ENCODE measurements around the gene INSIG2. TPM values are rescaled to one million over a fixed set of nuclear protein-coding genes. Genes with fewer than 3 reads are reported as not detected.

The INSIG2 gene
- total and polyA plus RNA-seq, 9 of the 15 experiments (the other 6 are each of a cell fraction or from before 2014, with no cell fraction given): 1.5 to 34.2 (median 6.4) TPM

GRCh38 chr2:118088051-118089024 lies at the start of gene INSIG2 (continued):
- TF ChIP-seq, protein P1, sequence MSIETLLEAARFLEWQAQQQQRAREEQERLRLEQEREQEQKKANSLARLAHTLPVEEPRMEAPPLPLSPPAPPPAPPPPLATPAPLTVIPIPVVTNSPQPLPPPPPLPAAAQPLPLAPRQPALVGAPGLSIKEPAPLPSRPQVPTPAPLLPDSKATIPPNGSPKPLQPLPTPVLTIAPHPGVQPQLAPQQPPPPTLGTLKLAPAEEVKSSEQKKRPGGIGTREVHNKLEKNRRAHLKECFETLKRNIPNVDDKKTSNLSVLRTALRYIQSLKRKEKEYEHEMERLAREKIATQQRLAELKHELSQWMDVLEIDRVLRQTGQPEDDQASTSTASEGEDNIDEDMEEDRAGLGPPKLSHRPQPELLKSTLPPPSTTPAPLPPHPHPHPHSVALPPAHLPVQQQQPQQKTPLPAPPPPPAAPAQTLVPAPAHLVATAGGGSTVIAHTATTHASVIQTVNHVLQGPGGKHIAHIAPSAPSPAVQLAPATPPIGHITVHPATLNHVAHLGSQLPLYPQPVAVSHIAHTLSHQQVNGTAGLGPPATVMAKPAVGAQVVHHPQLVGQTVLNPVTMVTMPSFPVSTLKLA (conservative IDR thresholded peaks at IDR 0.05): peak; percentile 5 to 66; a peak in 3 of 4 replicates
- TF ChIP-seq E2F3 (CRISPR knock-in tag; IDR thresholded peaks at IDR 0.05) (no peak), RCOR1 (IDR thresholded peaks at IDR 0.05; ENCODE audit: borderline replicate concordance in 1 of 2, low read depth in 2 of 2, low read length in 2 of 2) (peak in 1 of 2 experiments; percentile 52; a peak in 2 of 4 replicates), ARNT (IDR thresholded peaks at IDR 0.05) (no peak), ZNF232 (CRISPR knock-in tag; IDR thresholded peaks at IDR 0.05) (no peak), NUFIP1 (IDR thresholded peaks at IDR 0.05; ENCODE audit: partially characterized antibody) (no peak), ZNF830 (CRISPR knock-in tag; IDR thresholded peaks at IDR 0.05) (no peak), TSC22D4 (tag; IDR thresholded peaks at IDR 0.05) (no peak), YBX1 (IDR thresholded peaks at IDR 0.05) (no peak), ZNF197 (CRISPR knock-in tag; IDR thresholded peaks at IDR 0.05; ENCODE audit: low read depth) (no peak), ZNF282 (CRISPR knock-in tag; IDR thresholded peaks at IDR 0.05) (no peak), MAFF (IDR thresholded peaks at IDR 0.05; ENCODE audit: low read length) (no peak), TAF1 (IDR thresholded peaks at IDR 0.05; ENCODE audit: control insufficient read depth, extremely low read depth, insufficient read depth, low read length, severe bottlenecking) (peak; percentile 21), NFIX (CRISPR knock-in tag; IDR thresholded peaks at IDR 0.05; ENCODE audit: low read depth) (no peak), FOXA3 (CRISPR knock-in tag; conservative IDR thresholded peaks at IDR 0.05 in 1 of 2, IDR thresholded peaks at IDR 0.05 in 1 of 2) (peak in 1 of 2 experiments; percentile 72; a peak in 2 of 4 replicates), ZKSCAN1 (IDR thresholded peaks at IDR 0.05; ENCODE audit: low read depth, low read length) (no peak), KAT7 (CRISPR knock-in tag; IDR thresholded peaks at IDR 0.05; ENCODE audit: borderline replicate concordance) (no peak), MECOM (CRISPR knock-in tag; IDR thresholded peaks at IDR 0.05) (no peak)
- TF ChIP-seq, protein P2, sequence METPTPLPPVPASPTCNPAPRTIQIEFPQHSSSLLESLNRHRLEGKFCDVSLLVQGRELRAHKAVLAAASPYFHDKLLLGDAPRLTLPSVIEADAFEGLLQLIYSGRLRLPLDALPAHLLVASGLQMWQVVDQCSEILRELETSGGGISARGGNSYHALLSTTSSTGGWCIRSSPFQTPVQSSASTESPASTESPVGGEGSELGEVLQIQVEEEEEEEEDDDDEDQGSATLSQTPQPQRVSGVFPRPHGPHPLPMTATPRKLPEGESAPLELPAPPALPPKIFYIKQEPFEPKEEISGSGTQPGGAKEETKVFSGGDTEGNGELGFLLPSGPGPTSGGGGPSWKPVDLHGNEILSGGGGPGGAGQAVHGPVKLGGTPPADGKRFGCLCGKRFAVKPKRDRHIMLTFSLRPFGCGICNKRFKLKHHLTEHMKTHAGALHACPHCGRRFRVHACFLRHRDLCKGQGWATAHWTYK (CRISPR knock-in tag; IDR thresholded peaks at IDR 0.05): no peak
- TF ChIP-seq, protein P3, sequence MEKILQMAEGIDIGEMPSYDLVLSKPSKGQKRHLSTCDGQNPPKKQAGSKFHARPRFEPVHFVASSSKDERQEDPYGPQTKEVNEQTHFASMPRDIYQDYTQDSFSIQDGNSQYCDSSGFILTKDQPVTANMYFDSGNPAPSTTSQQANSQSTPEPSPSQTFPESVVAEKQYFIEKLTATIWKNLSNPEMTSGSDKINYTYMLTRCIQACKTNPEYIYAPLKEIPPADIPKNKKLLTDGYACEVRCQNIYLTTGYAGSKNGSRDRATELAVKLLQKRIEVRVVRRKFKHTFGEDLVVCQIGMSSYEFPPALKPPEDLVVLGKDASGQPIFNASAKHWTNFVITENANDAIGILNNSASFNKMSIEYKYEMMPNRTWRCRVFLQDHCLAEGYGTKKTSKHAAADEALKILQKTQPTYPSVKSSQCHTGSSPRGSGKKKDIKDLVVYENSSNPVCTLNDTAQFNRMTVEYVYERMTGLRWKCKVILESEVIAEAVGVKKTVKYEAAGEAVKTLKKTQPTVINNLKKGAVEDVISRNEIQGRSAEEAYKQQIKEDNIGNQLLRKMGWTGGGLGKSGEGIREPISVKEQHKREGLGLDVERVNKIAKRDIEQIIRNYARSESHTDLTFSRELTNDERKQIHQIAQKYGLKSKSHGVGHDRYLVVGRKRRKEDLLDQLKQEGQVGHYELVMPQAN (IDR thresholded peaks at IDR 0.05; ENCODE audit: borderline replicate concordance): 0 out of 2 replicates have a peak, but pooled peaks have one; percentile 40
- TF ChIP-seq, protein P4, sequence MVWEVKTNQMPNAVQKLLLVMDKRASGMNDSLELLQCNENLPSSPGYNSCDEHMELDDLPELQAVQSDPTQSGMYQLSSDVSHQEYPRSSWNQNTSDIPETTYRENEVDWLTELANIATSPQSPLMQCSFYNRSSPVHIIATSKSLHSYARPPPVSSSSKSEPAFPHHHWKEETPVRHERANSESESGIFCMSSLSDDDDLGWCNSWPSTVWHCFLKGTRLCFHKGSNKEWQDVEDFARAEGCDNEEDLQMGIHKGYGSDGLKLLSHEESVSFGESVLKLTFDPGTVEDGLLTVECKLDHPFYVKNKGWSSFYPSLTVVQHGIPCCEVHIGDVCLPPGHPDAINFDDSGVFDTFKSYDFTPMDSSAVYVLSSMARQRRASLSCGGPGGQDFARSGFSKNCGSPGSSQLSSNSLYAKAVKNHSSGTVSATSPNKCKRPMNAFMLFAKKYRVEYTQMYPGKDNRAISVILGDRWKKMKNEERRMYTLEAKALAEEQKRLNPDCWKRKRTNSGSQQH (CRISPR knock-in tag; IDR thresholded peaks at IDR 0.05): 0 out of 2 replicates have a peak, but pooled peaks have one; percentile 43
